ENCODE measurements around the gene ZCCHC2. TPM values are rescaled to one million over a fixed set of nuclear protein-coding genes. Genes with fewer than 3 reads are reported as not detected.

The ZCCHC2 gene
- total and polyA plus RNA-seq, 2 donors (not counting 3 experiments of a cell fraction or from before 2014, with no cell fraction given) = 16.2 to 27.2 TPM

DNA sequence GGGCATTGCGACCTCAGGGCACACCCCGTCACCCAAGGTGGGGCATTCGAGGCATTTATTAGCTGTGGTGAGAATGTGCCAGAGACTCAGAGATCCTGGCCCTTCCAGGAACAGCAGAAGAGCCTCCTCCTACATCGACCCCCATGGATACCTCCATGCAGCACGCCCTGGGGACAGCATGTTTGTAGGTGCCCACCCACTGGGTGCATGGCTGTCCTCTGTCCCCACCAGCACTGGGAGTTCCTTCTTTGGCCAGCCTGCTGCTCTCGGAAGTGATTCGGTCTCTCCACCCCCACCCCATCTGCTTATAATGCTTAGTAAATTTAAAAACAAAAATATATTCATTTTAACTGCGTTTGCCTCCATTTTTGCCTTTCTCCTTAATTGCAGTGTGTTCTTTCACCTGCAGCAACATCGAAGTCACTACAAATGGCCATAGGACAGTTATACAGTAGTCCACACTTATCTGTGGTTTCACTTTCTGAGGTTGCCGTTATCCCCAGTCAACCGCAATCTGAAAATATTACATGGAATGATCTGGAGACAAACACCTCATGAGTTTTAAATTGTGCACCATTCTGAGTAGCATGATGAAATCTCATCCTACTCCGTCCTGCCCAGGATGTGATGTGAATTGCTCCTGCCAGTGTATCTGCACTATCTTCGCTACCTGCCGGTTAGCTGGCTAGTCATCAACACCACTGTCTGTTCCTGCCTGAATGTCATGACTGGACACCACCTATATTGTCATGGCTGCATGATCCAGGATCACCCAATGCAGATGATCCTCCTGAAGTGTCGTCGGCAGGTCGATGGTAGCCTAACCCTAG, 29.6 kb upstream of the ZCCHC2 start:
- dilution Hi-C loops (cut with MboI; ENCODE audit: extremely low pct_ligation_motif_present, low sequenced_read_pairs) = no loop called here
- no peak overlapping the region for H3K4me2 ChIP-seq (ENCODE audit: insufficient read depth, low read length)
- no peaks in the 10 kb centered on the region for H3K9me3 ChIP-seq (replicated peaks; ENCODE audit: control insufficient read depth, insufficient read depth, low read length)
- FAIRE-seq (no peak), DNase-seq (ENCODE audit: low read depth, low spot score) (no peak)
- H3K36me3 ChIP-seq (ENCODE audit: control insufficient read depth in 2 of 2, extremely low read depth in 1 of 2, insufficient read depth in 2 of 2, low read length in 2 of 2) = no peaks in the 10 kb centered on the region
- no peaks in the 10 kb centered on the region for H3K27me3 ChIP-seq (ENCODE audit: control insufficient read depth in 2 of 2, insufficient read depth in 2 of 2, low read length in 2 of 2)
- intact Hi-C loops (cut with micrococcal nuclease) = no loop called here
- H3K4me3 ChIP-seq (replicated peaks in 1 of 3; ENCODE audit: insufficient read depth in 1 of 3, low read depth in 1 of 3, low read length in 3 of 3) = no peak overlapping the region
- H3K79me2 ChIP-seq (ENCODE audit: control insufficient read depth, insufficient read depth, low read length) = no peaks in the 10 kb centered on the region
- POLR2A ChIA-PET = no interaction called here
- no peak overlapping the region for H2AFZ ChIP-seq (ENCODE audit: low read depth, low read length)
- TF ChIP-seq, protein P1, sequence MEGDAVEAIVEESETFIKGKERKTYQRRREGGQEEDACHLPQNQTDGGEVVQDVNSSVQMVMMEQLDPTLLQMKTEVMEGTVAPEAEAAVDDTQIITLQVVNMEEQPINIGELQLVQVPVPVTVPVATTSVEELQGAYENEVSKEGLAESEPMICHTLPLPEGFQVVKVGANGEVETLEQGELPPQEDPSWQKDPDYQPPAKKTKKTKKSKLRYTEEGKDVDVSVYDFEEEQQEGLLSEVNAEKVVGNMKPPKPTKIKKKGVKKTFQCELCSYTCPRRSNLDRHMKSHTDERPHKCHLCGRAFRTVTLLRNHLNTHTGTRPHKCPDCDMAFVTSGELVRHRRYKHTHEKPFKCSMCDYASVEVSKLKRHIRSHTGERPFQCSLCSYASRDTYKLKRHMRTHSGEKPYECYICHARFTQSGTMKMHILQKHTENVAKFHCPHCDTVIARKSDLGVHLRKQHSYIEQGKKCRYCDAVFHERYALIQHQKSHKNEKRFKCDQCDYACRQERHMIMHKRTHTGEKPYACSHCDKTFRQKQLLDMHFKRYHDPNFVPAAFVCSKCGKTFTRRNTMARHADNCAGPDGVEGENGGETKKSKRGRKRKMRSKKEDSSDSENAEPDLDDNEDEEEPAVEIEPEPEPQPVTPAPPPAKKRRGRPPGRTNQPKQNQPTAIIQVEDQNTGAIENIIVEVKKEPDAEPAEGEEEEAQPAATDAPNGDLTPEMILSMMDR (IDR thresholded peaks at IDR 0.05; ENCODE audit: extremely low read depth in 1 of 2, insufficient read depth in 1 of 2, low read depth in 1 of 2, low read length in 2 of 2) = no peak
- no peaks in the 10 kb centered on the region for H4K20me1 ChIP-seq (replicated peaks; ENCODE audit: control insufficient read depth, extremely low read depth, insufficient read depth, low read length)
- BruUV-seq (replicated peaks) = no TSS peak
- CTCF ChIA-PET = no interaction called here
- H3K4me1 ChIP-seq (ENCODE audit: control insufficient read depth, extremely low read depth, insufficient read depth, low read length) = no peaks in the 10 kb centered on the region
- H3K27ac ChIP-seq (ENCODE audit: insufficient read depth, low read depth, low read length) = no peak overlapping the region
- no peaks in the 10 kb centered on the region for H3K9me1 ChIP-seq (replicated peaks; ENCODE audit: control insufficient read depth, extremely low read depth, insufficient read depth, low read length)
- no peak overlapping the region for H3K9ac ChIP-seq (replicated peaks; ENCODE audit: extremely low read depth, insufficient read depth, low read length)

DNA sequence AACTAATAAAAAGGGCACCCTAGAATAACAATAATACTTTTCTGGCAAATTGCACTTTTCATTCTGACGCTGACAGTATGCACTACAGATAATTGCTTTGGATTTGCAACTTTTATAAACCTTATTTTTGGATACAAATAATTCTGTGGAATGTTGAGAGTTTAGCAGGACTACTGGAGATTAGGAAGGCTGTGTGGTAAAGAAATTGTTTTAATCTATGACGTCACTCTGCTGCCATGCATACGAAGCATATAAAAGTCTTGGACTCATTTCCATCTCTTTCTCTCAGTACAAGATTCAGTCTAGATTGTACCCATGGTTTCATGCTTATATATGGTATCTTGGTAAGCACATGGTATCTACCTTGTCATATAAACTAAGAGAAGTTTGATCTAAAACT, 28.1 kb upstream of the ZCCHC2 start:
- no peak for TF ChIP-seq EZH2 (IDR thresholded peaks at IDR 0.05; ENCODE audit: borderline replicate concordance, low read depth, low read length, severe bottlenecking)
- no peak for TF ChIP-seq GATA2 (IDR thresholded peaks at IDR 0.05; ENCODE audit: insufficient read depth, insufficient read length, low read depth, low read length)
- no peak for TF ChIP-seq JUN (IDR thresholded peaks at IDR 0.05; ENCODE audit: borderline replicate concordance, insufficient read depth, insufficient read length, low read depth)
- TF ChIP-seq, protein P2, sequence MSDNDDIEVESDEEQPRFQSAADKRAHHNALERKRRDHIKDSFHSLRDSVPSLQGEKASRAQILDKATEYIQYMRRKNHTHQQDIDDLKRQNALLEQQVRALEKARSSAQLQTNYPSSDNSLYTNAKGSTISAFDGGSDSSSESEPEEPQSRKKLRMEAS (IDR thresholded peaks at IDR 0.05; ENCODE audit: insufficient read depth, insufficient read length) = no peak
- TF ChIP-seq, protein P1 (IDR thresholded peaks at IDR 0.05; ENCODE audit: extremely low read depth in 1 of 2, insufficient read depth in 1 of 2, low read depth in 1 of 2, low read length in 2 of 2) = no peak
- no peak for TF ChIP-seq POLR2AphosphoS5 (IDR thresholded peaks at IDR 0.05; ENCODE audit: insufficient read depth, low read depth, low read length)
- no peak for TF ChIP-seq FOS (IDR thresholded peaks at IDR 0.05; ENCODE audit: borderline replicate concordance, insufficient read depth, low read length)
- no peak for TF ChIP-seq MYC (IDR thresholded peaks at IDR 0.05; ENCODE audit: low read depth, low read length)
- no peak for TF ChIP-seq POLR2A (IDR thresholded peaks at IDR 0.05; ENCODE audit: low read depth, low read length)
- Histone ChIP-seq H3K36me3 (ENCODE audit: control insufficient read depth in 2 of 2, extremely low read depth in 1 of 2, insufficient read depth in 2 of 2, low read length in 2 of 2) (no peaks in the 10 kb centered on the region), H4K20me1 (replicated peaks; ENCODE audit: control insufficient read depth, extremely low read depth, insufficient read depth, low read length) (no peaks in the 10 kb centered on the region), H3K27ac (ENCODE audit: insufficient read depth, low read depth, low read length) (no peak overlapping the region), H3K4me2 (ENCODE audit: insufficient read depth, low read length) (no peak overlapping the region), H3K27me3 (ENCODE audit: control insufficient read depth in 2 of 2, insufficient read depth in 2 of 2, low read length in 2 of 2) (no peaks in the 10 kb centered on the region), H3K9me1 (replicated peaks; ENCODE audit: control insufficient read depth, extremely low read depth, insufficient read depth, low read length) (no peaks in the 10 kb centered on the region), H3K9me3 (replicated peaks; ENCODE audit: control insufficient read depth, insufficient read depth, low read length) (no peaks in the 10 kb centered on the region), H2AFZ (ENCODE audit: low read depth, low read length) (no peak overlapping the region), H3K9ac (replicated peaks; ENCODE audit: extremely low read depth, insufficient read depth, low read length) (no peak overlapping the region), H3K4me3 (replicated peaks in 1 of 3; ENCODE audit: insufficient read depth in 1 of 3, low read depth in 1 of 3, low read length in 3 of 3) (no peak overlapping the region), H3K79me2 (ENCODE audit: control insufficient read depth, insufficient read depth, low read length) (no peaks in the 10 kb centered on the region), H3K4me1 (ENCODE audit: control insufficient read depth, extremely low read depth, insufficient read depth, low read length) (no peaks in the 10 kb centered on the region)
- intact Hi-C loops (cut with micrococcal nuclease) = no loop called here
- CTCF ChIA-PET = interaction anchor here (3.4 kb wide), 1 partner anchor 12 kb away, joined by 10 read pairs; no protein-coding TSS in a partner anchor
- no TSS peak for BruUV-seq (replicated peaks)
- POLR2A ChIA-PET = no interaction called here
- DNase-seq (ENCODE audit: low read depth, low spot score) = no peak
- dilution Hi-C loops (cut with MboI; ENCODE audit: extremely low pct_ligation_motif_present, low sequenced_read_pairs) = no loop called here
- FAIRE-seq = no peak

Measured in endothelial cell of umbilical vein (primary cell).